ENCODE measurements around the gene ZC3H7B. TPM values are rescaled to one million over a fixed set of nuclear protein-coding genes. Genes with fewer than 3 reads are reported as not detected.
"Not testable (repeated sequence)": the region's sequence is repeated elsewhere in the genome, so short reads cannot be mapped to it uniquely, and the experiment has no call there.

Gene ZC3H7B
- total and polyA plus RNA-seq, 7 experiments from 2014 or later, result 1.7 to 65.9 (median 39.6) TPM

DNA sequence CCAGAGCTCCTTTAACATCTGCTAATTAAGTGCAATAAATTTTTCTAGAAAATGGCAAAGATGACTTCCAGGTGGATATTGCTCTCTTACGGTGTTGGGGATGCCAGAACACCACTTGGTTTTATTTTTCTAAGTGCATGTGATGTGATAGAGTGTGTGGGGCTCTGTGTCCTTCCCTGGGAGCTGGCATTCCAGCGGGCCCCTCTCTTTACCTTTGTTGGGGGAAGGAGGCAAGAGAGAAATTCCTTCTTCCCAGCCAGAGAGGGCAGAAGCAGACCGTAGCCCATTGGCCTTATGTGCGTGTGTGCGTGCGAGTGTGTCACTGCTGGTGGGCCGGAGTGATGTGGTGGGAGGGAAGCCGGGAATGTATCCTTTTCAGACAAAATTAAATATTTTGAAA, 97.6 kb downstream of the ZC3H7B start:
- peaks cover 2 to 6% (median 4%) of the 10 kb centered on the region in 7 donors for H3K4me1 Mint-ChIP-seq
- H3K27me3 Mint-ChIP-seq, result no peaks in the 10 kb centered on the region
- no peaks in the 10 kb centered on the region for H3K9me3 Mint-ChIP-seq
- H3K4me3 Mint-ChIP-seq, result no peak overlapping the region
- ATAC-seq (no peak), DNase-seq (no peak)
- Histone ChIP-seq H3K27me3 (ENCODE audit: control insufficient read depth in 2 of 2, insufficient read depth in 2 of 2, low read length in 2 of 2) (no peaks in the 10 kb centered on the region), H3K27ac (ENCODE audit: low read depth, low read length) (no peak overlapping the region), H3K9me3 (ENCODE audit: control insufficient read depth in 2 of 3, low read length in 3 of 3) (no peaks in the 10 kb centered on the region), H3K4me3 (ENCODE audit: low read length) (no peak overlapping the region), H3K4me1 (ENCODE audit: control insufficient read depth in 2 of 2, insufficient read depth in 2 of 2, low read length in 2 of 2) (peaks cover 0 to 4% of the 10 kb centered on the region in 2 donors), H3K36me3 (ENCODE audit: control insufficient read depth in 2 of 3, insufficient read depth in 3 of 3, low read length in 3 of 3) (peaks cover 0 to 44% (median 0%) of the 10 kb centered on the region in 3 experiments)
- peaks cover 0 to 18% (median 2%) of the 10 kb centered on the region in 5 donors for H3K36me3 Mint-ChIP-seq
- intact Hi-C loops (cut with micrococcal nuclease), result no loop called here
- CTCF ChIA-PET, result interaction anchor here (0.7 kb wide), 1 partner anchor 160 kb away, joined by 3 read pairs; no protein-coding TSS in a partner anchor
- peak overlapping the region in 1 of 9 donors; percentile 48 for H3K27ac Mint-ChIP-seq
- POLR2A ChIA-PET, result no interaction called here

DNA sequence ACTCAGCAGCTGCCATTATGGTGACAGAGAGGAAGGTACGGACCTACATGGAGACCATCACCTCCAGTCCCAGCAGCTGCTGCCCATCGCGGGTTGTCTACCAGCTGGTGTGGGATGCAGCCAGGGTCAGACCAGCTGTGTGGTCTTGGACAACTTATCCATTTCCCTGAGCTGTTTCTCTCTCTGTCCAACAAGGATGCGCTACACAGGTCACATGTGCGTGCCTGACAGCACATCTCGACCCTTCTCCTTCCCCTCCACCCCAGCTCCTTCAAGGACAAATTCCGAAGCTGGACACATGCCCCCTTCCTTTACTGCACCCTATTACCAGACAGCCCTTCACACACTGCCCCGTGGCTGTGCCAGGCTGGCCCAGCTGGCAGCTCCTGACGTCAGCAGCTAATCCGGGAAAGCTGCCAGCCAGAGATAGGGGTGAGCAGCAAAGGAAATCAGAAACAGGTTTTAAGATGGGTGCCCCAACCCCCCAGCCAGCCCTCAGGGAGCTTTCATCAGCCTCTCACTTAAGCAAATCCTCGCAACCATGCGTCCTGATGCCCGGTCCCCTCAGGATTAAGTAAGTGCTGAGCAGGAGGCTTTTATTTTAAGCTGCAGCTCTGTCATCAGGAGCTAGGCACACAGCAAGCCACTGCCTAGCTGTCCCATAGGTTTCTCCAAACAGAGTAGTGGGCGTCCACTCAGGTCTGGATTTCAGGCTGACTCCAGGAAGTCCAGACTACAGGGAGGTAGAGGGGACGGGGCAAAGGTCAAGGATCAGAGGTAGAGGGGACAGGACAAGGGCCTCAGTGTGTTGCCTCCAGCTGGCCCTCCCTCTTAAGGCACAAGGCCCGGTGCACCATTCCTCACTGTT, 100.7 kb downstream of the ZC3H7B start:
- Histone ChIP-seq H3K4me1 (ENCODE audit: control insufficient read depth in 2 of 2, insufficient read depth in 2 of 2, low read length in 2 of 2) (peaks cover 0 to 7% of the 10 kb centered on the region in 2 donors), H3K4me3 (ENCODE audit: low read length) (no peak overlapping the region), H3K27ac (ENCODE audit: low read depth, low read length) (no peak overlapping the region), H3K27me3 (ENCODE audit: control insufficient read depth in 2 of 2, insufficient read depth in 2 of 2, low read length in 2 of 2) (no peaks in the 10 kb centered on the region), H3K9me3 (ENCODE audit: control insufficient read depth in 2 of 3, low read length in 3 of 3) (no peaks in the 10 kb centered on the region), H3K36me3 (ENCODE audit: control insufficient read depth in 2 of 3, insufficient read depth in 3 of 3, low read length in 3 of 3) (peaks cover 0 to 16% (median 0%) of the 10 kb centered on the region in 3 experiments)
- POLR2A ChIA-PET, result interaction anchor here (0.7 to 1.6 kb wide), 5 partner anchors 26 to 122 kb away, joined by 3 to 8 read pairs (median 5); partner anchors contain the start of gene TOB2
- no peak overlapping the region for H3K27ac Mint-ChIP-seq
- no peaks in the 10 kb centered on the region for H3K27me3 Mint-ChIP-seq
- intact Hi-C loops (cut with micrococcal nuclease), result no loop called here
- peaks cover 0 to 6% (median 0%) of the 10 kb centered on the region in 5 donors for H3K36me3 Mint-ChIP-seq
- H3K4me3 Mint-ChIP-seq, result no peak overlapping the region
- CTCF ChIA-PET, result interaction anchor here (0.7 to 4.9 kb wide), 8 partner anchors 9 to 127 kb away, joined by 3 to 77 read pairs (median 10); partner anchors contain the start of genes ACO2, PHF5A and TEF
- no peaks in the 10 kb centered on the region for H3K9me3 Mint-ChIP-seq
- DNase-seq (no peak), ATAC-seq (no peak)
- peaks cover 2 to 11% (median 4%) of the 10 kb centered on the region in 7 donors for H3K4me1 Mint-ChIP-seq

DNA sequence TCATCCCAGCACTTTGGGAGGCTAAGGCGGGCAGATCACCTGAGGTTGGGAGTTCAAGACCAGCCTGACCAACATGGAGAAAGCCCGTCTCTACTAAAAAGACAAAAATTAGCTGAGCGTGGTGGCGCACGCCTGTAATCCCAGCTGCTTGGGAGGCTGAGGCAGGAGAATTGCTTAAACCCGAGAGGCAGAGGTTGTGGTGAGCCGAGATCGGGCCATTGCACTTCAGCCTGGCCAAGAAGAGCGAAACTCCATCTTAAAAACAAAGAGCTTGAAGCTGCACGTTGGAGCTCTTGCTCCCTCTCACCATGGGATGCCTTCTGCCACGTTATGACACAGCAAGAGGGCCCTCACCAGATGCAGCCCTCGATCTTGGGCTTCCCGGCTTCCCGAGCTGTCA, 101.5 kb downstream of the ZC3H7B start:
- H3K27ac Mint-ChIP-seq, result not testable (repeated sequence)

DNA sequence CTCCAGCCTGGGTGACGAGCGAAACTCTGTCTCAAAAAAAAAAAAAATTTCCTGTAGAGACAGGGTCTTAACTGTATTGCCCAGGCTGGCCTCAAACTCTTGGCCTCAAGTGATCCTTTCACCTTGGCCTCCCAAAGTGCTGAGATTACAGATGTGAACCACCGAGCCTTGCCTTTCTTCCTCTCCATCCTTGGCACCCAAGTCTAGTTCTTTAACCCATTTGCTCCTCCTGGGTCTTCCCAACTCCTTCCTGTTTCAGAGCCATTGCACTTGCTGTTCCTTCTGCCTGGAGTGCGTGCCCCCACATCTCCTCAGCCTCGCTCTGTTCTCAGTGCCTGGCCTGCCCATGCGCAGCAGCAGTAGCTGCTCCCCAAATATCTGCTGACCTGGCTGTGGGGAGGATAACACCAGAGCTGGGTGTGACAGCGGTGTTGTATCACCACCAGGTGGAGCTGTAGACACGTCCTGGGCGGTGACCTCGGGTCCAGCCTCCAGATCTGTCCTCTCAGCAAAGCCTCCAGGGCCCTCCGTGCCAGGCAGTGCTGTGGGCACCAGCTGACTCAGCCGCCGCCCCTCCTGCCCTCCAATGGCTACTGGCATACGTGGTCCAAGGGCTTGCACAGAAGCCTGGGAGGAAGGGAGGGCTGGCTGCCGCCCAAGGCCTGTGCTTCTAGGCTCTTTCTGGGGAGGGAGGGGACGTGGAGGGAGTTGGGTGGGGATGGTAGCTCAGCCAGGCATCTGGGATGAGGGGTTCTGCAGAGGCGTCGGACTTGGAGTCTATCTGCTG, 102.4 kb downstream of the ZC3H7B start:
- no peaks in the 10 kb centered on the region for H3K36me3 Mint-ChIP-seq
- H3K27me3 Mint-ChIP-seq, result no peaks in the 10 kb centered on the region
- Histone ChIP-seq H3K4me1 (ENCODE audit: control insufficient read depth in 2 of 2, insufficient read depth in 2 of 2, low read length in 2 of 2) (peaks cover 0 to 7% of the 10 kb centered on the region in 2 donors), H3K36me3 (ENCODE audit: control insufficient read depth in 2 of 3, insufficient read depth in 3 of 3, low read length in 3 of 3) (peaks cover 0 to under 1% (median 0%) of the 10 kb centered on the region in 3 experiments), H3K9me3 (ENCODE audit: control insufficient read depth in 2 of 3, low read length in 3 of 3) (no peaks in the 10 kb centered on the region), H3K4me3 (ENCODE audit: low read length) (no peak overlapping the region), H3K27me3 (ENCODE audit: control insufficient read depth in 2 of 2, insufficient read depth in 2 of 2, low read length in 2 of 2) (no peaks in the 10 kb centered on the region), H3K27ac (ENCODE audit: low read depth, low read length) (peak overlapping the region; percentile 26)
- intact Hi-C loops (cut with micrococcal nuclease), result loop anchor here (1.0 to 2.0 kb wide), 7 partner anchors 23 to 194 kb away; partner anchors contain the start of gene TEF (in 1 of the 2)
- DNase-seq (peak; percentile 60 to 83 (median 79)), ATAC-seq (peak; percentile 100)
- ChIA-PET CTCF (interaction anchor here (0.5 to 4.9 kb wide), 32 partner anchors 12 to 438 kb away, joined by 3 to 77 read pairs (median 3); partner anchors contain the start of genes ACO2, DESI1, PHF5A and TEF), POLR2A (interaction anchor here (0.6 to 1.8 kb wide), 8 partner anchors 22 to 740 kb away, joined by 3 to 8 read pairs (median 4); partner anchors contain the start of genes TEF and TOB2)
- peak overlapping the region in 2 of 10 donors; percentile 4 to 65 for H3K4me3 Mint-ChIP-seq
- H3K4me1 Mint-ChIP-seq, result peaks cover 2 to 11% (median 4%) of the 10 kb centered on the region in 7 donors
- peak overlapping the region in 5 of 9 donors; percentile 3 to 76 (median 6) for H3K27ac Mint-ChIP-seq
- H3K9me3 Mint-ChIP-seq, result no peaks in the 10 kb centered on the region

More for the DNA sequence above, 101.5 kb downstream of the ZC3H7B start:
- not testable (repeated sequence) for H3K9me3 ChIP-seq (ENCODE audit: control insufficient read depth in 2 of 3, low read length in 3 of 3); ATAC-seq; H3K4me1 ChIP-seq (ENCODE audit: control insufficient read depth in 2 of 2, insufficient read depth in 2 of 2, low read length in 2 of 2); H3K36me3 Mint-ChIP-seq; H3K4me3 ChIP-seq (ENCODE audit: low read length); H3K36me3 ChIP-seq (ENCODE audit: control insufficient read depth in 2 of 3, insufficient read depth in 3 of 3, low read length in 3 of 3); H3K27me3 Mint-ChIP-seq; H3K4me3 Mint-ChIP-seq; H3K27ac ChIP-seq (ENCODE audit: low read depth, low read length); DNase-seq; H3K9me3 Mint-ChIP-seq; H3K27me3 ChIP-seq (ENCODE audit: control insufficient read depth in 2 of 2, insufficient read depth in 2 of 2, low read length in 2 of 2)
- ChIA-PET POLR2A (interaction anchor here (0.8 to 1.8 kb wide), 6 partner anchors 21 to 125 kb away, joined by 3 to 8 read pairs (median 4); partner anchors contain the start of genes TEF and TOB2), CTCF (interaction anchor here (0.9 to 4.9 kb wide), 17 partner anchors 9 to 201 kb away, joined by 3 to 77 read pairs (median 4); partner anchors contain the start of genes ACO2, PHF5A and TEF)
- peaks cover 2 to 11% (median 4%) of the 10 kb centered on the region in 7 donors for H3K4me1 Mint-ChIP-seq
- intact Hi-C loops (cut with micrococcal nuclease), result loop anchor here (1.0 kb wide), 6 partner anchors 41 to 194 kb away; no protein-coding TSS in a partner anchor

DNA sequence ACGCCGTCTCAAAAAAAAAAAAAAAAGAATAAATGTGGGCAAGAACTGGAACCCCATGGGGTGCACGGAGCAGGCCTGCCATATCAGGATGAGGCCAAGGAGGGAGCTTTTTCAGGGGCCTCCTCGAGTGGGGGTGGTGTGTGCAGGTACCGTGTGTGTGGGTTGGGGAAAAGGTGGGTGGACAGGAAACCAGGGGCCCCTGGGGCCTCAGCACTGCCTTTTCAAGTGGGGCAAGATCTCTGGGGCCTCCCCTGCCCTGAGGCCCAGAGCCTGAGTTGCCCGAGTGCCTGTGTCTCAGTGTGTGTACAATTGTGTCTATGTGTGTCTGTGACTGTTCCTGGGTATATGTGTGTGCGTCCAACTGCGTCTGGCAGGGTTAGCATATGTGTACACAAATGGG, 104.3 kb downstream of the ZC3H7B start:
- ChIA-PET POLR2A (no interaction called here), CTCF (interaction anchor here (1.4 to 4.9 kb wide), 3 partner anchors 63 to 193 kb away, joined by 3 to 77 read pairs (median 3); partner anchors contain the start of genes ACO2 and PHF5A)
- no peak overlapping the region for H3K4me3 Mint-ChIP-seq

GRCh38 chr22:41406410-41406809, 105.1 kb downstream of the ZC3H7B start:
- H3K27ac Mint-ChIP-seq, result peak overlapping the region in 2 of 9 donors; percentile 51 to 69
- no peak overlapping the region for H3K4me3 Mint-ChIP-seq
- intact Hi-C loops (cut with micrococcal nuclease), result no loop called here

More for the DNA sequence above, 104.3 kb downstream of the ZC3H7B start:
- H3K9me3 ChIP-seq (ENCODE audit: control insufficient read depth in 2 of 3, low read length in 3 of 3), result no peaks in the 10 kb centered on the region
- H3K4me1 ChIP-seq (ENCODE audit: control insufficient read depth in 2 of 2, insufficient read depth in 2 of 2, low read length in 2 of 2), result peaks cover 0 to 7% of the 10 kb centered on the region in 2 donors
- H3K27ac ChIP-seq (ENCODE audit: low read depth, low read length), result no peak overlapping the region
- DNase-seq (peak in 1 of 9 donors; percentile 37), ATAC-seq (no peak)
- intact Hi-C loops (cut with micrococcal nuclease), result loop anchor here in 1 of 2 donors (2.0 kb wide), 1 partner anchor 25 kb away; the partner anchor contains the start of gene TEF
- no peaks in the 10 kb centered on the region for H3K27me3 Mint-ChIP-seq
- no peaks in the 10 kb centered on the region for H3K36me3 Mint-ChIP-seq
- peaks cover 4 to 11% (median 4%) of the 10 kb centered on the region in 7 donors for H3K4me1 Mint-ChIP-seq
- no peaks in the 10 kb centered on the region for H3K36me3 ChIP-seq (ENCODE audit: control insufficient read depth in 2 of 3, insufficient read depth in 3 of 3, low read length in 3 of 3)
- H3K27me3 ChIP-seq (ENCODE audit: control insufficient read depth in 2 of 2, insufficient read depth in 2 of 2, low read length in 2 of 2), result no peaks in the 10 kb centered on the region
- no peaks in the 10 kb centered on the region for H3K9me3 Mint-ChIP-seq
- H3K27ac Mint-ChIP-seq, result peak overlapping the region in 1 of 9 donors; percentile 90
- H3K4me3 ChIP-seq (ENCODE audit: low read length), result no peak overlapping the region

More at GRCh38 chr22:41406410-41406809, 105.1 kb downstream of the ZC3H7B start:
- Mint-ChIP-seq H3K4me1 (peaks cover 5 to 12% (median 10%) of the 10 kb centered on the region in 7 donors), H3K36me3 (no peaks in the 10 kb centered on the region), H3K9me3 (no peaks in the 10 kb centered on the region), H3K27me3 (no peaks in the 10 kb centered on the region)
- ATAC-seq, result no peak
- Histone ChIP-seq H3K4me1 (ENCODE audit: control insufficient read depth in 2 of 2, insufficient read depth in 2 of 2, low read length in 2 of 2) (peaks cover 4 to 7% of the 10 kb centered on the region in 2 donors), H3K9me3 (ENCODE audit: control insufficient read depth in 2 of 3, low read length in 3 of 3) (no peaks in the 10 kb centered on the region), H3K27me3 (ENCODE audit: control insufficient read depth in 2 of 2, insufficient read depth in 2 of 2, low read length in 2 of 2) (no peaks in the 10 kb centered on the region), H3K36me3 (ENCODE audit: control insufficient read depth in 2 of 3, insufficient read depth in 3 of 3, low read length in 3 of 3) (no peaks in the 10 kb centered on the region), H3K4me3 (ENCODE audit: low read length) (no peak overlapping the region), H3K27ac (ENCODE audit: low read depth, low read length) (no peak overlapping the region)
- CTCF ChIA-PET, result no interaction called here
- no peak for DNase-seq
- POLR2A ChIA-PET, result no interaction called here
